H1 (cell line): ENCODE results near the gene TCF4. TPM values are rescaled to one million over a fixed set of nuclear protein-coding genes. Genes with fewer than 3 reads are reported as not detected.

ENCODE experiments used
- CTCF ChIA-PET: fragments of 300-600 bp; sonication (Branson Sonifier 250); formaldehyde crosslinking; loops from one replicate; lab custom pipeline; 2021; ENCODE audit not compliant: partially characterized antibody; lab: Charles Lee
- POLR2A ChIA-PET: fragments of 300-600 bp; sonication (Branson Sonifier 250); formaldehyde crosslinking; loops from one replicate; lab custom pipeline; 2021; ENCODE audit warnings: inconsistent platforms; ENCODE audit not compliant: partially characterized antibody; lab: Charles Lee
- DNase-seq, 2 experiments: peaks; one replicate each; pipeline versions ENCODE4 v3.0.0 to v3.0.0-alpha.2; 2010 to 2022; ENCODE audit warnings: low spot score in 2 of 2, low read depth in 1 of 2, mixed read lengths in 1 of 2
- FAIRE-seq: peaks from 2 replicates; lab custom pipeline; 2011; peaks lifted over from hg19 to GRCh38; lab: Jason Lieb, UNC
- H2AFZ ChIP-seq: 2 replicates; pipeline ENCODE4 v1.8.1; 2012; ENCODE audit warnings: low read length, inconsistent platforms
- H2AK5ac ChIP-seq: 2 replicates; pipeline ENCODE4 v1.6.1; 2013; ENCODE audit warnings: low read depth, low read length
- H2BK120ac ChIP-seq: replicated peaks from 2 replicates; pipeline ENCODE3; 2013; ENCODE audit warnings: low read depth, low read length, inconsistent platforms
- H2BK12ac ChIP-seq: 2 replicates; pipeline ENCODE4 v1.6.1; 2013; ENCODE audit warnings: low read depth, low read length
- H2BK15ac ChIP-seq: 2 replicates; pipeline ENCODE4 v1.6.1; 2013; ENCODE audit warnings: low read length
- H2BK20ac ChIP-seq: 2 replicates; pipeline ENCODE4 v1.6.1; 2013; ENCODE audit warnings: low read length
- H2BK5ac ChIP-seq: 2 replicates; pipeline ENCODE4 v1.6.1; 2013; ENCODE audit warnings: low read depth, low read length
- H3K14ac ChIP-seq: 2 replicates; pipeline ENCODE4 v1.6.1; 2013; ENCODE audit warnings: inconsistent platforms; ENCODE audit not compliant: insufficient read length
- H3K18ac ChIP-seq: 2 replicates; pipeline ENCODE4 v1.6.1; 2013; ENCODE audit warnings: low read length; ENCODE audit errors: extremely low read depth
- H3K23ac ChIP-seq: 2 replicates; pipeline ENCODE4 v1.6.1; 2013; ENCODE audit warnings: inconsistent platforms; ENCODE audit not compliant: insufficient read length
- H3K23me2 ChIP-seq: 2 replicates; pipeline ENCODE4 v1.6.1; 2013; ENCODE audit warnings: low read depth, low read length
- H3K27ac ChIP-seq: 2 replicates; pipeline ENCODE4 v1.6.1; 2011; ENCODE audit warnings: low read depth, low read length, inconsistent platforms
- H3K27me3 ChIP-seq, 4 experiments: replicated peaks in 1 of 4; 1 replicate in 1 of 4; 2 replicates in 3 of 4; pipeline versions ENCODE4 v1.6.1 to v1.8.1; 2011 to 2013; ENCODE audit warnings: low read length in 3 of 4, mild to moderate bottlenecking in 3 of 4, inconsistent platforms in 2 of 4, mixed read lengths in 2 of 4, moderate library complexity in 1 of 4; ENCODE audit not compliant: control insufficient read depth in 3 of 4, insufficient read depth in 3 of 4; ENCODE audit errors: extremely low read depth in 1 of 4
- H3K36me3 ChIP-seq, 4 experiments: 2 replicates each; pipeline versions ENCODE4 v1.6.1 to v1.8.1; 2011 to 2013; ENCODE audit warnings: mild to moderate bottlenecking in 4 of 4, low read length in 3 of 4, moderate library complexity in 2 of 4, control low read depth in 1 of 4, inconsistent platforms in 1 of 4; ENCODE audit not compliant: insufficient read depth in 4 of 4, control insufficient read depth in 2 of 4
- H3K4ac ChIP-seq: replicated peaks from 2 replicates; pipeline ENCODE3; 2013; ENCODE audit warnings: low read length, low read depth, mixed read lengths, inconsistent platforms; ENCODE audit not compliant: insufficient read length
- H3K4me1 ChIP-seq, 4 experiments: replicated peaks in 1 of 4; 1 replicate in 1 of 4; 2 replicates in 3 of 4; pipeline versions ENCODE4 v1.6.1 to v1.8.1; 2011 to 2013; ENCODE audit warnings: low read length in 3 of 4, inconsistent platforms in 2 of 4, mixed read lengths in 1 of 4; ENCODE audit not compliant: insufficient read depth in 4 of 4, control insufficient read depth in 3 of 4
- H3K4me2 ChIP-seq, 2 experiments: 2 replicates each; pipeline versions ENCODE4 v1.6.1 to v1.8.1; 2011 to 2013; ENCODE audit warnings: low read depth in 2 of 2, low read length in 2 of 2, control low read depth in 1 of 2, inconsistent platforms in 1 of 2, mild to moderate bottlenecking in 1 of 2; ENCODE audit not compliant: insufficient read depth in 1 of 2
- H3K4me3 ChIP-seq, 4 experiments: fragments of 200-600, 300-600 bp in 1 of 4; sonication (generic), shearing (Covaris generic), sonication (Bioruptor Twin) in 1 of 4; 2 replicates each; pipeline versions ENCODE4 v1.5.1 to v1.8.1; 2011 to 2016; ENCODE audit warnings: low read length in 4 of 4, low read depth in 3 of 4, control low read depth in 2 of 4, inconsistent platforms in 2 of 4, mild to moderate bottlenecking in 2 of 4, mixed read lengths in 1 of 4, moderate library complexity in 1 of 4; ENCODE audit not compliant: insufficient read depth in 2 of 4; ENCODE audit errors: extremely low read depth in 1 of 4
- H3K56ac ChIP-seq: replicated peaks from 2 replicates; pipeline ENCODE3; 2013; ENCODE audit warnings: low read depth, mild to moderate bottlenecking, mixed read lengths, low read length, inconsistent platforms; ENCODE audit not compliant: insufficient read length
- H3K79me1 ChIP-seq: 2 replicates; pipeline ENCODE4 v1.6.1; 2013; ENCODE audit warnings: low read depth, low read length, control low read depth
- H3K79me2 ChIP-seq, 2 experiments: 2 replicates each; pipeline versions ENCODE4 v1.6.1 to v1.8.1; 2012 to 2013; ENCODE audit warnings: low read length in 2 of 2, mild to moderate bottlenecking in 2 of 2, inconsistent platforms in 1 of 2; ENCODE audit not compliant: insufficient read depth in 2 of 2, control insufficient read depth in 1 of 2
- H3K9ac ChIP-seq, 4 experiments: replicated peaks in 1 of 4; 1 replicate in 1 of 4; 2 replicates in 3 of 4; pipeline versions ENCODE4 v1.6.1 to v1.8.1; 2011 to 2013; ENCODE audit warnings: low read depth in 3 of 4, low read length in 3 of 4, control low read depth in 2 of 4, mild to moderate bottlenecking in 2 of 4, moderate library complexity in 2 of 4, inconsistent platforms in 1 of 4; ENCODE audit errors: extremely low read depth in 1 of 4
- H3K9me3 ChIP-seq, 2 experiments: 2 replicates each; pipeline versions ENCODE4 v1.6.1 to v1.8.1; 2012 to 2013; ENCODE audit warnings: mild to moderate bottlenecking in 2 of 2, moderate library complexity in 2 of 2, control low read depth in 1 of 2, inconsistent platforms in 1 of 2, low read depth in 1 of 2, low read length in 1 of 2, mixed read lengths in 1 of 2; ENCODE audit not compliant: insufficient read depth in 2 of 2
- H4K20me1 ChIP-seq, 2 experiments: replicated peaks in 1 of 2; 2 replicates each; pipeline versions ENCODE3 to v1.8.1; 2011 to 2013; ENCODE audit warnings: inconsistent platforms in 2 of 2, low read length in 2 of 2, mild to moderate bottlenecking in 1 of 2; ENCODE audit not compliant: insufficient read depth in 2 of 2, control insufficient read depth in 1 of 2
- H4K5ac ChIP-seq: 2 replicates; pipeline ENCODE4 v1.6.1; 2013; ENCODE audit warnings: low read length, low read depth, mixed read lengths, inconsistent platforms; ENCODE audit not compliant: insufficient read length
- H4K8ac ChIP-seq: 2 replicates; pipeline ENCODE4 v1.8.0; 2013; ENCODE audit warnings: mild to moderate bottlenecking, moderate library complexity, low read length, inconsistent platforms; ENCODE audit not compliant: insufficient read depth; ENCODE audit errors: extremely low read depth
- H4K91ac ChIP-seq: replicated peaks from 2 replicates; pipeline ENCODE3; 2013; ENCODE audit warnings: low read length, mixed read lengths, inconsistent platforms; ENCODE audit not compliant: insufficient read length
- ASH2L ChIP-seq: fragments of 200-600, 300-600 bp; sonication (generic); IDR thresholded peaks from one replicate; pipeline ENCODE4 v1.7.1; 2017; ENCODE audit warnings: low read length
- EGR1 ChIP-seq: IDR thresholded peaks from 2 replicates; pipeline ENCODE4 v1.6.1; 2011; ENCODE audit warnings: low read depth, low read length, borderline replicate concordance
- POLR2AphosphoS5 ChIP-seq: IDR thresholded peaks from 2 replicates; pipeline ENCODE4 v1.6.1; 2011; ENCODE audit warnings: low read depth, low read length
- RAD21 ChIP-seq, 2 experiments: IDR thresholded peaks in 1 of 2; conservative IDR thresholded peaks in 1 of 2; 2 replicates each; pipeline ENCODE4 v1.6.1; 2011; ENCODE audit warnings: low read depth in 2 of 2, low read length in 2 of 2, improper control_type of control experiment in 1 of 2, inconsistent platforms in 1 of 2, mild to moderate bottlenecking in 1 of 2, moderate library complexity in 1 of 2
- RBBP5 ChIP-seq: IDR thresholded peaks from 2 replicates; pipeline ENCODE4 v1.7.1; 2012; ENCODE audit warnings: low read depth, mild to moderate bottlenecking, inconsistent platforms, low read length, moderate library complexity, borderline replicate concordance
- YY1 ChIP-seq: IDR thresholded peaks from 2 replicates; pipeline ENCODE4 v1.6.1; 2011; ENCODE audit warnings: low read depth, mild to moderate bottlenecking, low read length
- WGBS, 2 experiments: shearing (Covaris generic) in 1 of 2; methylation state at CpG; one replicate each; pipeline versions ENCODE4 v1.1.6 to v1.1.7; 2013 to 2015; ENCODE audit warnings: low lambda C conversion rate in 2 of 2, mixed read lengths in 2 of 2, inconsistent platforms in 1 of 2, low coverage in 1 of 2, missing lambda C conversion rate in 1 of 2; ENCODE audit not compliant: insufficient replicate concordance in 2 of 2, insufficient coverage in 1 of 2, insufficient read length in 1 of 2; ENCODE audit errors: extremely low coverage in 1 of 2, missing lambda C conversion rate in 1 of 2; 5-methylcytosine and 5-hydroxymethylcytosine counted together
- polyA plus RNA-seq, 7 experiments: library from polyadenylated mRNA; depleted of rRNA in 3 of 7; stranded (reverse) in 5 of 7; unstranded in 2 of 7; fragments of >200 nt in 5 of 7; fragments of 200-250 nt in 2 of 7; gene quantifications; 1 replicate in 5 of 7; 2 replicates in 1 of 7; 4 replicates in 1 of 7; pipeline versions ENCODE4 v1.2.1 to v1.2.3, GENCODE V29; 2011 to 2013; ENCODE audit warnings: missing spikeins in 2 of 7, mixed read lengths in 2 of 7
- total RNA-seq: library from RNA; stranded (reverse); fragmentation: NEBNext Ultra II Directional; extraction: Animal tissue kit (Norgen Biotek cat#: 25700); gene quantifications from 2 replicates; pipeline ENCODE4 v1.2.1, GENCODE V29; 2021
- TF ChIP-seq, protein P1 (sequence below): IDR thresholded peaks from 2 replicates; pipeline ENCODE4 v1.6.1; 2012; ENCODE audit warnings: inconsistent platforms
- TF ChIP-seq, protein P2 (sequence below), 3 experiments: IDR thresholded peaks; 1 replicate in 2 of 3; 2 replicates in 1 of 3; pipeline versions ENCODE4 v1.5.1 to v1.6.1; 2011; ENCODE audit warnings: low read length in 3 of 3, mild to moderate bottlenecking in 3 of 3, inconsistent platforms in 2 of 3, low read depth in 1 of 3, moderate library complexity in 1 of 3; ENCODE audit not compliant: insufficient read depth in 1 of 3; ENCODE audit errors: control extremely low read depth in 1 of 3

TCF4 gene
- total and polyA plus RNA-seq, 2 of the 8 experiments (the other 6 are each of a cell fraction or from before 2014, with no cell fraction given): 59.3 to 118 TPM

DNA sequence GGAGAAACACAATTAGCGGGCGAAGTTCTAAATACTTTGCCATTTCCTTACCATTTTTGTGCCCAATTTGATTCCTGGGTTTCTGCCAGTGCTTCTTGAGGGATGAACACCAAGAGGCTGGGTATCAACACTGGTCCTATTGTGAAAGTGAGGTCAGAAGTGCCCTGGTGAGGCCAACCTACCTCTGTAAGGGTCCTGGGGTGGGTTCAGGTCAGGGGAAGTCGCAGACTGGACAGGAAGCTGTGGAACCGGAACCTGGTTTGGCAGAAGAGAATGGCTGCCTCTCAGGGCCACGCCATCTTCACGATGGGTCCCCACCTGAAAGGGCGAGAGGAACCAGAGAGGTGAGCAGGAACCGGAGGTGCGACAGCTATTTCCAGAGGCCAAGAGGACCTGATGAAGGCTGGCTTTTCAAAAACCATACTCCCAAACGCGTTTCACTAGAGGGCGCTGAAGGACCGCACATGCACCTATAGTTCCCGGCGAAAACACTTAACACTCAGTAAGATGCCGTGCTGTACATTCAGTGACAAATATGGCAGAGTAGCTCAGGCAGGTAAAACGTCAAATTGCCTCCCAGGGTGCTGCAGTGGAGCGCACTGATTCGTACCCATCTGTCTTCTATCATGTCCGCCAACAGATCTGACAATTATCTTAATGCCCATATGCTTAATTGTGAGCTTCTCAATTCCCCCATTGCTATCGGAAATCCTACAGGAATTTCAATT lies 353.5 kb downstream of the TCF4 start:
- Histone ChIP-seq H4K8ac (no peak overlapping the region), H3K9me3 (no peaks in the 10 kb centered on the region), H3K18ac (no peak overlapping the region), H3K23me2 (no peaks in the 10 kb centered on the region), H3K79me2 (no peaks in the 10 kb centered on the region), H3K4me3 (no peak overlapping the region), H3K79me1 (no peaks in the 10 kb centered on the region), H3K36me3 (peaks cover 5 to 36% (median 26%) of the 10 kb centered on the region in 4 experiments; a peak in 5 of 8 replicates), H2BK15ac (no peak overlapping the region), H2AFZ (no peak overlapping the region), H2BK12ac (no peak overlapping the region), H3K9ac (no peak overlapping the region), H3K23ac (no peak overlapping the region), H4K20me1 (no peaks in the 10 kb centered on the region), H2AK5ac (no peak overlapping the region), H3K56ac (no peak overlapping the region), H4K91ac (no peak overlapping the region), H3K4me2 (peak overlapping the region in 1 of 2 experiments; percentile 23; a peak in 1 of 4 replicates), H2BK120ac (no peak overlapping the region), H2BK5ac (no peak overlapping the region), H3K27ac (no peak overlapping the region), H3K14ac (no peak overlapping the region), H3K27me3 (peaks cover 0 to 1% (median 0%) of the 10 kb centered on the region in 4 experiments; a peak in 1 of 7 replicates), H4K5ac (no peak overlapping the region), H2BK20ac (no peak overlapping the region), H3K4me1 (no peaks in the 10 kb centered on the region), H3K4ac (no peak overlapping the region)
- POLR2A ChIA-PET: interaction anchor here (0.5 kb wide), 1 partner anchor 440 kb away, joined by 3 read pairs; no protein-coding TSS in a partner anchor
- FAIRE-seq (peak; percentile 94), DNase-seq (peak; percentile 63 to 87)
- 44% methylated on average over 21 of the region's 21 CpGs; no CpG with 5 or more reads in 1 of the 2 experiments for WGBS, 2 experiments
- CTCF ChIA-PET: interaction anchor here (0.6 to 3.4 kb wide), 79 partner anchors 10 to 1440 kb away, joined by 3 to 30 read pairs (median 4); no protein-coding TSS in a partner anchor
- TF ChIP-seq RBBP5 (no peak), ASH2L (peak; percentile 21), POLR2AphosphoS5 (0 out of 2 replicates have a peak, but pooled peaks have one; percentile 36), RAD21 (IDR thresholded peaks at IDR 0.05 in 1 of 2, conservative IDR thresholded peaks at IDR 0.05 in 1 of 2; ENCODE audit: low read depth in 2 of 2, low read length in 2 of 2) (peak; percentile 96 to 97), YY1 (0 out of 2 replicates have a peak, but pooled peaks have one; percentile 47), EGR1 (no peak)
- TF ChIP-seq, protein P1, sequence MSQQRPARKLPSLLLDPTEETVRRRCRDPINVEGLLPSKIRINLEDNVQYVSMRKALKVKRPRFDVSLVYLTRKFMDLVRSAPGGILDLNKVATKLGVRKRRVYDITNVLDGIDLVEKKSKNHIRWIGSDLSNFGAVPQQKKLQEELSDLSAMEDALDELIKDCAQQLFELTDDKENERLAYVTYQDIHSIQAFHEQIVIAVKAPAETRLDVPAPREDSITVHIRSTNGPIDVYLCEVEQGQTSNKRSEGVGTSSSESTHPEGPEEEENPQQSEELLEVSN: peak; percentile 42; the same call in 1 of the 2 replicates
- TF ChIP-seq, protein P2, sequence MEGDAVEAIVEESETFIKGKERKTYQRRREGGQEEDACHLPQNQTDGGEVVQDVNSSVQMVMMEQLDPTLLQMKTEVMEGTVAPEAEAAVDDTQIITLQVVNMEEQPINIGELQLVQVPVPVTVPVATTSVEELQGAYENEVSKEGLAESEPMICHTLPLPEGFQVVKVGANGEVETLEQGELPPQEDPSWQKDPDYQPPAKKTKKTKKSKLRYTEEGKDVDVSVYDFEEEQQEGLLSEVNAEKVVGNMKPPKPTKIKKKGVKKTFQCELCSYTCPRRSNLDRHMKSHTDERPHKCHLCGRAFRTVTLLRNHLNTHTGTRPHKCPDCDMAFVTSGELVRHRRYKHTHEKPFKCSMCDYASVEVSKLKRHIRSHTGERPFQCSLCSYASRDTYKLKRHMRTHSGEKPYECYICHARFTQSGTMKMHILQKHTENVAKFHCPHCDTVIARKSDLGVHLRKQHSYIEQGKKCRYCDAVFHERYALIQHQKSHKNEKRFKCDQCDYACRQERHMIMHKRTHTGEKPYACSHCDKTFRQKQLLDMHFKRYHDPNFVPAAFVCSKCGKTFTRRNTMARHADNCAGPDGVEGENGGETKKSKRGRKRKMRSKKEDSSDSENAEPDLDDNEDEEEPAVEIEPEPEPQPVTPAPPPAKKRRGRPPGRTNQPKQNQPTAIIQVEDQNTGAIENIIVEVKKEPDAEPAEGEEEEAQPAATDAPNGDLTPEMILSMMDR (IDR thresholded peaks at IDR 0.05; ENCODE audit: control extremely low read depth in 1 of 3, insufficient read depth in 1 of 3, low read depth in 1 of 3, low read length in 3 of 3): peak; percentile 73 to 91 (median 78)
